HG03095 (cell line): Measurements from ENCODE around the gene YARS1.
"Not testable (repeated sequence)": the region's sequence is repeated elsewhere in the genome, so short reads cannot be mapped to it uniquely, and the experiment has no call there.

Experiments
- ATAC-seq: cut with Tn5 transposase; IDR thresholded peaks from one replicate; pipeline ENCODE4 v1.9.1; 2021; ENCODE audit warnings: moderate library complexity; ENCODE audit not compliant: unreplicated experiment

The YARS1 gene

DNA sequence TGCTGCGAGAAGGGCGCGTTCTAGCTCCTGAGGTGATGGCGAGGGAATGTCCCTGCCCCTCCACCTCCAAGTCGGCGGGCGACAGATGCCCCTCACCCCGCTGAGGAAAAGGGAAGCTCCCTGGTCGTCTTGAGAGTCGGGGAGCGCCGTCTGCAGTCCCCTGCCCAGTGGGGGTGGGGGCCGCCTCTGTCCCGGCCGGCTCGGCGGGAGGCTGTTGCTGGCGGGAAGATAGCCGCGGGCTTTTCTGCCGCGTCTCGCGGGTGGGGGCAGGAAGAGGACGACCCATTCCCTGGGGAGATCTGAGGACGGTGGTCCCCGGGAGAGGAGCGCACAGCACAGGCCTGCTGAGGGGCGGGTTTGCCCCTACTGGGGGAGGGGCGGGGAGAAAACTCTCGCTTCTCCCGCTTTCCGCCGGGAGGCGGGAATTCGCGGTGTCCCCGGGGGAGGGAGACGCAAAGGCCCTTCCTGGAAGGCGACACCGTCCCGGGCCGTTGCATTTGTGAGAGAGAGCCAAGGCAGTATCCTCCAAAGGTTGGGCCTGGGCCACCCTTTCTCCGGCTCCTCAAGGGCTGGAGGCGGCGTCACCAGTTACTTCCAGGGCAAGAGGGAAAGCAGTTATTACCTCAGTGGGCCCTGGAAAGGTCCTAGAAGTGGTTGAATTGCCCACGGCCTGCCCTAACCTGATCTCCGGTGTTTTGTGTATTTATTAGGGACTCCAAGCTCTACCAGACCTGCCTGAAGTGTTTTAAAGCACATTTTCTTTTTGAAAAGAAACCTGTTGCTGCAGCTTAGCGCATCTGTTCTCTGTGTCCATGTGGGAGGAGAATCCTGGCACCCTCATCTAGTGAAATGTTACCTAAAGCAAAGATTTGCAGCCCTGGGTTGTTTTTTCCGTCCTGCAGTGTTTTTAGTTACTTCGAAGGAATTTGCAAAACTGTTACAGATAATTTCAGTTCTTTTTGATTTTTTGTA, 943 bp upstream of the YARS1 start:
- no peak for ATAC-seq

DNA sequence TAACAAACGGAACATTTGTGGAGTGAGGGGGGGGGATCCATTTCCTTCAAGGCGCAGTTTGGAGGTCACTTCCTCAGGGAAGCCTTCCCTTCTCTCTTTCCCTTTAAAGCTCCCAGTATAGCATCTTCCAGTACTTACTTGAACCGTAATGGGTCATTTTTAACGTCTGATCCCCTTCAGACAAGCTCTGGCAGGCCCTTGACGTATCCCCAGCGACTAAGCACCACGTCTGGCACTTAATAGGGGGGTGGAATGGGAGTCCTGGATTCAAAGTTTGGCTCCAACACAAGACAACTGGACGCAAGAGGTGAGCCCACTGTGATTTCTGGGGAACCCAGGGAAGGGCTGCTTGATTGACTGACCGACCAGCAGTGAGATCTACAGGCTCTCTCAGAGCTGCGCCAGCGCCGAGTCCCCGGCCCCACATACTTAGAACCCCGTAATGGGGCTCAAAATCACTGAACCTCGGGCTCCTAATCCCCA, 441 bp downstream of the YARS1 start:
- no peak for ATAC-seq

DNA sequence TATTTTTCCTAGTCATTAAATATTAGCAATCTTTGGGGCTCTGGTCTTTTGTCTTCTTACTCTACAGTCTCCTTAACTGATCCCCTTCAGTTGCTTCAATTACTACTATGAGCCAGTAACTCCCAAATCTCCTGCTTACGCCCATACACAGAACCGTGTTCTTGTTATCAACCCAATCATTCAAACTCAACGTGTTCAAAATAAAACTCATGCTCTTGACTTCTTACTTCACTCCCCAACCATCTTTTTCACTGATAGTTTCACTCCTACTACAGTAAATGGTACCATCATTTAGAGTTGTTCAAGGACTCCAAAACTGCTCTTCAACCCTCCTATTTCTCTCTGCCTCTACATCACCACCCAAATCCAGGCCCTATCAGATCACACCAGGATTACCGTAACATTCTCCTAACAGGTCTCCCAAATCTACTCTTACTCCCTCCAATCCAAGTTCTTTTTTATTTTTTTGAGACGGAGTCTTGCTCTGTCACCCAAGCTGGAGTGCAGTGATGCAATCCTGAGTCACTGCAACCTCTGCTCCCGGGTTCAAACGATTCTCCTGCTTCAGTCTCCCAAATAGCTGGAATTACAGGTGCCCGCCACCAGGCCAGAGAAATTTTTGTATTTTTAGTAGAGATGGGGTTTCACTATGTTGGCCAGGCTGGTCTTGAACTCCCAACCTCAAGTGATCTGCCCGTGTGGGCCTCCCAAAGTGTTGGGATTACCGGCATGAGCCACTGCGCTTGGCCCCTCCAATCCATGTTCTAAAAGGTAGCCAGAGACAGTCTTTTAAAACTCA, 3.0 kb downstream of the YARS1 start:
- no peak for ATAC-seq

DNA sequence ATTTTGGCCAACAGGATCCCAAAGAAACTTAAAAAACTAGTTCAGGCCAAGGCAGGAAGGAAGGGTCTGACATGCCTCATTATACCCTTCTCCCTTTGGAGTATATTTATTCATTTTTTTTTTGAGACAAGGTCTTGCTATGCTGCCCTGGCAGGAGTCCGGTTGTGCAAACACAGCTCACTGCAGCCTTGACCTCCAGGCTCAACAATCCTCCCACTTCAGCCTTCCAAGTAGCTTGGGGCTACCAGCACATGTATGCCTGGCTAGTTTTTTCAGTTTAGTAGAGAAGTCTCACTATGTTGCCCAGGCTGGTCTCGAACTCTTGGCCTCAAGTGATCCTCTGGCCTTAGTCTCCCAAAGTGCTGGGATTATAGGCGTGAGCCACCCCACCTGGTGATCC, 5.2 kb downstream of the YARS1 start:
- no peak for ATAC-seq

DNA sequence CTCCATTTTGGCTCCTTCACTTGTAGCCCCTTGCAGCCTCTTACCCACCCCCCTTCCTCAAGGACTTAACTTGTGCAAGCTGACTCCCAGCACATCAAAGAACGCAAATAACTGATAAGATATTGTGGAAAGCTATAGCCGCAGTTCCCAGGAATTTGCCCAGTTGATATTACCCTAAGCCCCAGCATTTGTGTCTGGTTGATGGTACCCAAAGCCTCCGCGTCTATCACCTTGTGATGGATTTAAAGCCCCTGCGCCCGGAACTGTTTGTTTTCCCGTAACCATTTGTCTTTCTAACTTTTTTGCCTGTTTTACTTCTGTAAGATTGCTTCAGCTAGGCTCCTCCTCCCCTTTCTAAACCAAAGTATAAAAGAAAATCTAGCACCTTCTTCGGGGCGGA, 5.9 kb downstream of the YARS1 start:
- no peak for ATAC-seq

DNA sequence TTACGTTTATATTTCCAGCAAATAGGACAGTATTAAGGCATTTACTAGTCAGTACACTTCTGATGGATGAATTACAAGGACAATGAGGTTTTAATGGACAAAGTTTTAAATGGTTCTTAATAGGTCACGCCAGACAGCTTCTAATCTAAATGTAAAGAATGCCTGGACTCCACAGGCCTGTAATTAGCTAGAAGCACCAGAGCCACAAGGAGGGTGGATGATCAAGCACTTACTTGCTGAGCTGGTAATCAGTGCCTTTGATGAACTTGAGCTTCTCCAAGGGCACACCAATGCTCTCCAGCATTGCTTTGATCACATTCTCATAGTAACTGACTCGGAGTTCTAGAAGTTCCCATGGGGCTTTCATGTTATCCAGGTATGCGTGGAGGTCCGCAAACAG, 6.8 kb downstream of the YARS1 start:
- ATAC-seq = no peak

DNA sequence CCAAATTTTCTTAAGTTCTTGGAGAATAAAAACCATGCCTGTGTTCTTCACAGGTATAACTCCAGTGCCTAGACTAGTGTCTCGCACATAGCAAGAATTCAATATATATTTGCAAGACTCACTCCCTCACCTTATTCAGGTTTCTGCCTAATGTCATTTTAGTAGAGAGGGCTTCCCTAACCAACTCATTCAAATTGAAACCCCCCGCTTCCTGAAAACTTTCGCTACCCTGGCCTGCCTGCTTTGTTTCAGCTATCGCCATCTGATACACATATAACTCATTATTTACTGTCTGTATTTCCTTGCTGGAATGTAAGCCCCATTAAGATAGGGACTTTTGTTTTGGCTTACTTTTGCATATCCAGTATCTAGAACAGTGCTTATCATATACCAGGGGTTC, 8.6 kb downstream of the YARS1 start:
- ATAC-seq = no peak

DNA sequence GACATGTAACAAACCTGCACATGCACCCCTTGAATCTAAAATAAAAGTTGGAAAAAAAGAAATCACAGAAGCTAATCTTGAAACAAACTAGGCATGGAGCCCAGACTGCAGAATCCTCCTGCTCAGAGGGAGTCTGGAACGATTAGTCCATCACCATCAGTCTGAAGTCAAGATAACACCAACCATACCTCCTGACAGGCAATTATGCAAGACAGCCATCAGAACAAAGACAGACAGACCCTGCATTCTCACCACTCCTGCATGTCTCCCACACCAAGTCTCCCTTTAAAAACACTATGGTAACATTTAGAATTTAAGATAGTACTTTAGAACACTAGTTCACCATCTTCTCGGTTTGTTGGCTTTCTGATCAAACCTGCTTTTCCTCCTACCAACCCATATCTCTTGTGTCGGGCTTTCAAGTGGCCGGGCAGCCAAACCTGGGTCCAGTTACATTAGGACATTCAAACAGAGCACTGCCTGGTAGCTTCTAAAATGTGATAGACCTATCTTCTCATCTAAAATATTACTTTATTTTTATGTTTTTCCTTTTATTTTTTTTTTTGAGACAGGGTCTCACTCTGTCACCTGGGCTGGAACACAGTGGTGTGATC, 10.1 kb downstream of the YARS1 start:
- no peak for ATAC-seq

DNA sequence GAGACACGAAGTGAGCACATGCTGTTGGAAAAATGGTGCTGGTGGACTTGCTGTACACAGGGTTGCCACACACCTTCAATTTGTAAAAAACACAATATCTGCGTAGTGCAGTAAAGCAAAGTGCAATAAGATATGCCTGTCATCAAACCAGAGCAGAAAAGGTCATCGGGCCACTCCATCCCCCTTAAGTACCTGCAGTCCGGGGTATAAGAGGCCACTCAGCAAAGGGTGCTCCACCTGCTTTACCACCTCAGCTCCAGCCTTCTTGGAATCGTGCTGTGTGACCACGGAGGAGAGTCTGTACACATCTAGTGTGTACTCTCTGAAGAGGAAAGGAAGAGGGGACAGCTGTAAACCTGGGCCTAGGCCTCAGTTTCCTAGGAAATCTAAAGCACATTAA, 10.9 kb downstream of the YARS1 start:
- no peak for ATAC-seq

DNA sequence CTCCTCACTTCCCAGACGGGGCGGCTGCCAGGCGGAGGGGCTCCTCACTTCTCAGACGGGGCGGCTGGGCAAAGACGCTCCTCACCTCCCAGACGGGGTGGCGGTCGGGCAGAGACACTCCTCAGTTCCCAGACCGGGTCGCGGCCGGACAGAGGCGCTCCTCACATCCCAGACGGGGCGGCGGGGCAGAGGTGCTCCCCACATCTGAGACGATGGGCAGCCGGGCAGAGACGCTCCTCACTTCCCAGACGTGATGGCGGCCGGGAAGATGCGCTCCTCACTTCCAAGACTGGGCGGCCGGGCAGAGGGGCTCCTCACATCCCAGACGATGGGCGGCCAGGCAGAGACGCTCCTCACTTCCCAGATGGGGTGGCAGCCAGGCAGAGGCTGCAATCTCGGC, 12.7 kb downstream of the YARS1 start:
- not testable (repeated sequence) for ATAC-seq

DNA sequence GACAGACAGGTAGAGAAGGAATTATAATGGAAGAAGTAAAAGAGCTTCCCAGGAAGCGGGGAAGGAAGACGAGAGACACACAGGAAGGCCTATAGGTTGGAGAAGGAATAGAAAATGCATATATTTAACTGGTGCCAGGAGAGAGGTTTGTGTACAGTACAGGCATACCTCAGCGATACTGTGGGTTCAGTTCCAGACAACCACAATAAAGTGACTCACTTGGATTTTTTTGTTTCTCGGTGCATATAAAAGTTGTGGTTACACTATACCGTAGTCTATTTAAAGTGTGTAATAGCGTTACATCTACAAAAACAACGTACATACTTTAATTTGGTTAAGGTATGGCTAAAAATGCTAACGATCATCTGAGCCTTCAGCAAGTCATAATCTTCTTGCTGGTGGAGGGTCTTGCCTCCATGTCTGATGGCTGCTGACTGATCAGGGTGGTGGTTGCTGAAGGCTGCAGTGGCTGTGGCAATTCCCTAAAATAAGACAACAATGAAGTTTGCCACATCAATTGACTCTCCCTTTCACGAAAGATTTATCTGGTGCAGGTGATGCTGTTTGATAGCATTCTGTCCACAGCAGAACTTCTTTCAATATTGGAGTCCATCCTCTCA, 16.0 kb downstream of the YARS1 start:
- no peak for ATAC-seq

DNA sequence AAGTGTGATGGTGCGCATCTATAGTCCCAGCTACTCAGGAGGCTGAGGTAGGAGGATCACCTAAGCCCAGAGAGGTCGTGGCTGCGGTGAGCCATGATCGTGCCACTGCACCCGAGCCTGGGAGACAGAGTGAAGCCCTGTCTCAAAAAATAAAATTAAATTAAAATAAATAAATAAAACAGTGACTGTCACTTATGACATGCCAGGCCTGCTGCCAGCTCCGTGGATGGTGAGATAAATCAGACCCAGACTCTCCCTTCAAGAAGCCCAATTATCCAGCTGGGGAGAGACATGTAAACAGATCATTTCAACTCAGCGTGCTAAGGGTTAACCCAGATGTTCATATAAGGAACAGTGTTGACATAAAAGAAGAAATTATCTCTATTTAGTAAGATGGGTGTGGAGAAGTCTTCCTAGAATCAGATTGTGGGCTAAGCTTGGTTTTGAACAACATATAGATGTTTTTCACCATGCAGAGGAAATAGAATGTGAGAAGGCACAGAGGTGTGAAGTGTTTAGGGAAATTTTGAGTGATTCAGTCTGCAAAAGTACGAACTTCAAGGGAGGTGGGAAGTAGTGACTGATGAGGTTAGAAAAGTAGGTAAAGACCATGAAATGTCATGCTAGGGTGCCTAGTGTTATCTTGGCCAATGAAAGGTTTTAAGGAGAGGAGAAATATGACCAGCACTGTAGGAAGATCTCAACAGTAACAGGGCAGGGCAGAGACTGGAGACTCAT, 18.3 kb downstream of the YARS1 start:
- ATAC-seq = no peak

DNA sequence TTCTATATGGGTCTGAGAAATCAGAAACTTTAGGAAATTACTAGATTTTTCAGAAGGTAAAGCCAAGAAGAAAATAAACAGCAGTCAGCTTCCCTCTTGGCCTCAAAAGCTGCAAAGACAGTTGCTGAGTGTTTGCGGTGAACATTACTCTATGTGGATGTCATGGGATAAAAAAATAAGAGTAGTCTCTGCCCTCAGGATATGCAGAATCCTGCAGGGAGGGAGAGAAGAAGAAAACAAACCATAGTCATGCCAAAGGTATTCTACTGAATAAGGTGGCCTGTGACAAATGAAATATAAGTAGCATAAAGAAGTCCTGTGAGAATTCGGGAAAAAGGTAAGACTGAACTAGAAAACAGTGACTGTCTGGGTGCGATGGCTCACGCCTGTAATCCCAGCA, 19.0 kb downstream of the YARS1 start:
- no peak for ATAC-seq

DNA sequence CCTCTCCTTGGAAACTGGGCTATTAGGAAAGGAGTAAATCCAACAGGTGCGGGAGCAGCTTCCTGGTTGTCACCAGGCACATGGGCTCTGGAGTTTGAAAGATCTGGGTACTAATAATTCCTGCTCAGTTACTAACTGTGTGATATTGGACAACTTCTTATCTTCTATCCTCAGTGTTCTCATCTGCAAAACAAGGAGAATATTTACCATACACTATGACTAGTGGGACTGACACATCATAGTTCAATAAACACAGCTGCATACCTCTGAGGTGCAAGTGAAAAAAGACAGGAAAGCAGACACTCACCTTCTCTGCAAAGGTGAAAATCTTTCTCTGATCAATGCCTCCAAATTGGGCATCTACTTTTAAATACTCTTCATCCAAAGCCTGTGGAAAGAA, 19.7 kb downstream of the YARS1 start:
- no peak for ATAC-seq

DNA sequence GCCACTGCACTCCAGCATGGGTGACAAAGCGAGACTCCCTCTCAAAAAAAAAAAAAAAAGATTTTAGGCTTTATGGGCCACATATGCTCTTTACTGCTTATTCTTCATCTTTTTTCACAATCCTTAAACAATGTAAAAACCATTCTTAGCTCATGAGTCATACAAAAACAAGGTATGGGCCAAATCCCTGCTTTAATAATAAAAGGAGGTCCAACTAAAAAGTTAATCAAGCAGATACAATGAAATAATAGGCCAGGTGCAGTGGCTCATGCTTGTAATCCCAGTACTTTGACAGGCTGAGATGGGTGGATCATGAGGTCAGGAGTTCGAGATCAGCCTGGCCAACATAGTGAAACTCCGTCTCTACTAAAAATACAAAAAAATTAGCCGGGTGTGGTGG, 21.4 kb downstream of the YARS1 start:
- ATAC-seq = not testable (repeated sequence)

DNA sequence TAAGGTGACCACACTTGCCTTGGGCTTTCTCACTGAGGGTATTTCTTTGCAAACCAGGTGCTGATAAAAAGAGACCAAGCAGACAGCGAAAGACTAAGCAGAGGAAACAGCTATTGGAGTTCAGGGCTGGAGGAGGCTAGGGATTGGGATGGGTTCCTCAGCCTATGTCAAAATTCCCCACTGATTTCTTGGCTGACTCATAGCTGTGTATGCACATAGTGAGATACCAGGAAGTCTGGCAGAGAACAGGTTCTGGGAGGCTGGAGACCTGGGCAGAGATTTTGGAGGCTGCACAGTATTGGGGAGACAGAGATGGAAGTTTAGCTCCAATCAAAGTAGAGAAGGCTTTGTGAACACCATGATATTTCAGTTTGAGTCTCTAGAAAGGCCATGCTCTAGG, 25.3 kb downstream of the YARS1 start:
- ATAC-seq = no peak

DNA sequence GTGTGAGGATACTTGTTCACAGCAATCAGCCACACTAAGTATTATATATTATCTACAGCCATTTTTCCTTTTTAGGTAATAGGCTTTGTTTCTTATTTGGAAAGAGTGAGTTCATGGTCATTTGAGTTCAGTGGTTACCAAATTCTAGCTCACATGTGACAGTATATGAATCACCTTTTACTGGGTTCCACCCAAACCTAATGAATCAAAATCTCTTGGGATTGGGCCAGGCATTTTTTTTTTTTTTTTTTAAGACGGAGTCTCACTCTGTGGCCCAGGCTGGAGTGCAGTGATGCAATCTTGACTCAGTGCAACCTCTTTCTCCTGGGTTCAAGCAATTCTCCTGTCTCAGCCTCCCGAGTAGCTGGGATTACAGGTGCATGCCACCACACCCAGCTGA, 27.8 kb downstream of the YARS1 start:
- ATAC-seq = not testable (repeated sequence)

DNA sequence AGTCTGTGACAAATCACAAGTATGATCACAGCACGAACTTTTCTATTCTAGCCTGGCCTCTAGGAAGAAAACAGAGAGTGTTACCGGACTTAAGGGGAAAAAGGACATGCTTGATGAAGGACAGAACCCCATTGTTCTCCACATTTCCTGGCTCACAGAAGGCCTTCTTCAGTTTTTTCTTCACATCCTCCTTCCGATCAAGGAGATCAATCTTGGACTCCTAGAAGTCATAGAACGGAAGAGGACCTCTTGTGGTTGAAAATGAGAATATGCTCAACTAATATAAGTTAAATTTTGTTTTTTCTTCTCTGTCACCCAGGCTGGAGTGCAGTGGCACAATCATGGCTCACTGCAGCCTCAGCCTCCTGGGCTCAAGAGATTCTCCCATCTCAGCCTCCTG, 30.3 kb downstream of the YARS1 start:
- ATAC-seq = no peak

DNA sequence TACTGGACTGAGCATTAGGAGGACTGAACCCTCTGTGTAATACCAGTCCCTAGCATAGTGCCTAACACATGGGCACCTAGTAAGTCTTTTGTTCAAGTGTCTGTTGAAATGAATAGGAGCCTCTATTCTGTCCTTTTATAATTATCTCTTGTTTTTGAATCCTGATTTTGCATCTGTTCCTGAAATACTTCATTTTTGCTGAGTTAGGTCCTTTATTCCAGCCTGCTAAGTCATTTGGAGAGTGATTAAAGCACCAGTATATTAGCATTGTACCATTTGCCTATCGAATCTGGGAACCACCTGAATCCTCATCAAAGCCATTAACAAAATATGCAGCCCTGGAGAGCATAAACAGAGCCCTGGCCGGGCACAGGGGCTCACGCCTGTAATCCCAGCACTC, 32.3 kb downstream of the YARS1 start:
- ATAC-seq = no peak

DNA sequence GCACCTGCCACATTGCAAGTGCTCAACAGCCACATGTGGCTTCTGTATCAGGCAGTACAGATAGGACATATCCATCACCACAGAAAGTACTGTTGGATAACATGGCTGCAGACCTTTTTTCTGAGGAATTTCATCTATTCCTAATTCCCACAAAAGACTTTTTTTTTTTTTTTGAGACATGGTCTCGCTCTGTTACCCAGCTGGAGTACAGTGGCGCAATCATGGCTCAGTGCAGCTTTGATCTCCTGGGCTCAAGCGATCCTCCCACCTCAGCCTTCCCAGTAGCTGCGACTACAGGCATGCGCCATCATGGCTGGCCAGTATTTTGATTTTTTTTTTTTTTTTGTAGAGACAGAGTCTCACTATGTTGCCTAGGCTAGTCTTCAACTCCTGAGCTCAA, 33.3 kb downstream of the YARS1 start:
- ATAC-seq = no peak
